ENCODE measurements around the gene BACH2. TPM values are rescaled to one million over a fixed set of nuclear protein-coding genes. Genes with fewer than 3 reads are reported as not detected.

BACH2 gene
- total RNA-seq, 1 donor from 2014 or later: 3.9 TPM

- H3K4me3 ChIP-seq: no peak overlapping the region
These were observed 310.0 kb downstream of the BACH2 start for GRCh38 chr6:89986650-89987074.

GRCh38 chr6:89985751-89986493 lies 310.7 kb downstream of the BACH2 start:
- TF ChIP-seq CTCF (IDR thresholded peaks at IDR 0.05) (no peak), EZH2phosphoT487 (IDR thresholded peaks at IDR 0.05) (peak; percentile 10), EZH2 (IDR thresholded peaks at IDR 0.05) (no peak)
- H3K36me3 ChIP-seq: no peaks in the 10 kb centered on the region
- no peaks in the 10 kb centered on the region for H3K79me2 ChIP-seq (ENCODE audit: low read depth)
- H3F3A ChIP-seq (ENCODE audit: low read depth): peaks cover 19% of the 10 kb centered on the region
- Mint-ChIP-seq H3K27me3 (ENCODE audit: insufficient read depth, low read depth) (peaks cover 2% of the 10 kb centered on the region), H3K4me3 (peak overlapping the region; percentile 76), H3K36me3 (peaks cover 7% of the 10 kb centered on the region), H3K27ac (peak overlapping the region; percentile 100), H3K9me3 (peaks cover 4% of the 10 kb centered on the region), H3K4me1 (peaks cover 71% of the 10 kb centered on the region)
- H3K9me3 ChIP-seq (ENCODE audit: low read depth): no peaks in the 10 kb centered on the region
- peak; percentile 69 for DNase-seq (ENCODE audit: low spot score)
- peaks cover 28% of the 10 kb centered on the region for H3K4me1 ChIP-seq
- H3K4me3 ChIP-seq: no peak overlapping the region
- H3K27ac ChIP-seq: peak overlapping the region; percentile 68
- no peak overlapping the region for H2AFZ ChIP-seq (replicated peaks)
- peak overlapping the region; percentile 49 for H3K4me2 ChIP-seq
- H4K20me1 ChIP-seq (ENCODE audit: low read depth): no peaks in the 10 kb centered on the region
- H3K27me3 ChIP-seq: no peaks in the 10 kb centered on the region
- no peak overlapping the region for H3K9ac ChIP-seq

More at GRCh38 chr6:89986650-89987074, 310.0 kb downstream of the BACH2 start:
- Histone ChIP-seq H3K9ac (no peak overlapping the region), H3F3A (ENCODE audit: low read depth) (peaks cover 19% of the 10 kb centered on the region), H4K20me1 (ENCODE audit: low read depth) (no peaks in the 10 kb centered on the region), H3K27ac (no peak overlapping the region), H2AFZ (replicated peaks) (no peak overlapping the region), H3K36me3 (no peaks in the 10 kb centered on the region), H3K79me2 (ENCODE audit: low read depth) (no peaks in the 10 kb centered on the region), H3K9me3 (ENCODE audit: low read depth) (no peaks in the 10 kb centered on the region), H3K27me3 (no peaks in the 10 kb centered on the region), H3K4me1 (peaks cover 28% of the 10 kb centered on the region), H3K4me2 (peak overlapping the region; percentile 49)
- no peak for TF ChIP-seq CTCF (IDR thresholded peaks at IDR 0.05)
- TF ChIP-seq EZH2phosphoT487 (IDR thresholded peaks at IDR 0.05): peak; percentile 54
- no peak for TF ChIP-seq EZH2 (IDR thresholded peaks at IDR 0.05)
- Mint-ChIP-seq H3K4me3 (peak overlapping the region; percentile 34), H3K9me3 (peaks cover 4% of the 10 kb centered on the region), H3K36me3 (peaks cover 8% of the 10 kb centered on the region), H3K27me3 (ENCODE audit: insufficient read depth, low read depth) (peaks cover 2% of the 10 kb centered on the region), H3K27ac (peak overlapping the region; percentile 100), H3K4me1 (peaks cover 66% of the 10 kb centered on the region)
- peak; percentile 45 for DNase-seq (ENCODE audit: low spot score)

GRCh38 chr6:89984926-89985750 lies 311.5 kb downstream of the BACH2 start:
- TF ChIP-seq EZH2phosphoT487 (IDR thresholded peaks at IDR 0.05): no peak
- no peak for TF ChIP-seq EZH2 (IDR thresholded peaks at IDR 0.05)
- no peak for TF ChIP-seq CTCF (IDR thresholded peaks at IDR 0.05)
- peak; percentile 43 for DNase-seq (ENCODE audit: low spot score)
- H3K4me1 Mint-ChIP-seq: peaks cover 68% of the 10 kb centered on the region

More at GRCh38 chr6:89984926-89985750, 311.5 kb downstream of the BACH2 start:
- H3K4me3 ChIP-seq: no peak overlapping the region
- Mint-ChIP-seq H3K36me3 (peaks cover 4% of the 10 kb centered on the region), H3K27me3 (ENCODE audit: insufficient read depth, low read depth) (peaks cover 2% of the 10 kb centered on the region), H3K9me3 (peaks cover 2% of the 10 kb centered on the region), H3K27ac (peak overlapping the region; percentile 100), H3K4me3 (peak overlapping the region; percentile 76)
- no peaks in the 10 kb centered on the region for H3K36me3 ChIP-seq
- H3K27me3 ChIP-seq: no peaks in the 10 kb centered on the region
- no peak overlapping the region for H2AFZ ChIP-seq (replicated peaks)
- no peaks in the 10 kb centered on the region for H3K79me2 ChIP-seq (ENCODE audit: low read depth)
- H3K27ac ChIP-seq: peak overlapping the region; percentile 68
- no peaks in the 10 kb centered on the region for H4K20me1 ChIP-seq (ENCODE audit: low read depth)
- peak overlapping the region; percentile 49 for H3K4me2 ChIP-seq
- no peaks in the 10 kb centered on the region for H3K9me3 ChIP-seq (ENCODE audit: low read depth)
- H3K9ac ChIP-seq: no peak overlapping the region
- peaks cover 19% of the 10 kb centered on the region for H3F3A ChIP-seq (ENCODE audit: low read depth)
- H3K4me1 ChIP-seq: peaks cover 28% of the 10 kb centered on the region

Measured in neural progenitor cell (in vitro differentiated cells).